Limb (tissue), 2 donors: ENCODE results near the gene AANAT.
A peak's percentile ranks its signal among the peaks of the same experiment; 100 is the strongest.

Source experiments
- DNase-seq, 2 donors: peaks; one replicate each; pipeline ENCODE4 v3.0.0-alpha.2; 2016; ENCODE audit errors: extremely low spot score in 2 of 2

Gene AANAT

GRCh38 chr17:76441686-76442340 is 25.6 kb upstream of the AANAT start:
- DNase-seq = no peak

- no peak for DNase-seq
These were observed 24.8 kb upstream of the AANAT start for GRCh38 chr17:76442341-76443338.

- DNase-seq = no peak
These were observed 22.7 kb upstream of the AANAT start for GRCh38 chr17:76444518-76445311.

- DNase-seq = no peak
These were observed 21.5 kb upstream of the AANAT start for GRCh38 chr17:76445697-76446448.

GRCh38 chr17:76446449-76447231 is 20.8 kb upstream of the AANAT start:
- DNase-seq = no peak

- no peak for DNase-seq
These were observed 19.3 kb upstream of the AANAT start for GRCh38 chr17:76447931-76448652.

- no peak for DNase-seq
These were observed 18.3 kb upstream of the AANAT start for GRCh38 chr17:76449126-76449525.

- no peak for DNase-seq
These were observed 15.9 kb upstream of the AANAT start for GRCh38 chr17:76451506-76451905.

GRCh38 chr17:76452127-76452659 is 15.2 kb upstream of the AANAT start:
- DNase-seq = no peak

GRCh38 chr17:76452660-76453430 is 14.6 kb upstream of the AANAT start, which contains the start of gene UBE2O:
Gene UBE2O (minus strand): TSS chr17:76453152. CDS start chr17:76453141, 11 bp downstream.
- peak; percentile 88 to 95 for DNase-seq

- DNase-seq = no peak
These were observed 14.0 kb upstream of the AANAT start for GRCh38 chr17:76453431-76453743.

- peak in 1 of 2 donors; percentile 57 for DNase-seq
These were observed 8.6 kb upstream of the AANAT start for GRCh38 chr17:76458580-76459490.

GRCh38 chr17:76459674-76460073 is 7.7 kb upstream of the AANAT start:
- DNase-seq = no peak

- DNase-seq = no peak
These were observed 5.4 kb upstream of the AANAT start for GRCh38 chr17:76461765-76462555.

GRCh38 chr17:76462556-76463290 is 4.7 kb upstream of the AANAT start:
- no peak for DNase-seq

GRCh38 chr17:76466775-76467130 is 650 bp upstream of the AANAT start:
- no peak for DNase-seq
